Stomach (tissue), 9 donors: ENCODE results near the gene HSDL2. TPM values are rescaled to one million over a fixed set of nuclear protein-coding genes. Genes with fewer than 3 reads are reported as not detected.

Experiments
- DNase-seq, 2 donors: peaks; one replicate each; pipeline versions ENCODE4 v3.0.0 to v3.0.0-alpha.2; 2013 to 2019
- H3K27ac ChIP-seq, 5 donors: fragments of 200-600 bp in 4 of 5; sonication (generic) in 4 of 5; one replicate each; pipeline ENCODE4 v1.5.1; 2013 to 2019; ENCODE audit warnings: mild to moderate bottlenecking in 1 of 5, moderate library complexity in 1 of 5
- H3K27me3 ChIP-seq, 3 donors: fragments of 200-600 bp; sonication (generic); one replicate each; pipeline ENCODE4 v1.5.1; 2017 to 2019; ENCODE audit warnings: mixed run types in 1 of 3
- H3K36me3 ChIP-seq, 4 donors: fragments of 200-600 bp; sonication (generic); 1 replicate in 3 of 4; 2 replicates in 1 of 4; pipeline ENCODE4 v1.5.1; 2016 to 2019
- H3K4me1 ChIP-seq, 4 donors: fragments of 200-600 bp; sonication (generic); one replicate each; pipeline ENCODE4 v1.5.1; 2016 to 2019
- H3K4me3 ChIP-seq, 4 donors: fragments of 200-600 bp; sonication (generic) in 3 of 4; one replicate each; pipeline ENCODE4 v1.5.1; 2016 to 2019; ENCODE audit warnings: mild to moderate bottlenecking in 1 of 4
- H3K9me3 ChIP-seq, 4 donors: fragments of 200-600 bp; sonication (generic); one replicate each; pipeline ENCODE4 v1.5.1; 2016 to 2019
- CTCF ChIP-seq, 7 experiments: fragments of 450-650 bp in 4 of 7; fragments of 200-600 bp in 3 of 7; sonication (generic) in 3 of 7; IDR thresholded peaks; one replicate each; pipeline ENCODE4 v1.5.1; 2016 to 2019; ENCODE audit warnings: antibody characterized with exemption in 7 of 7, control low read depth in 2 of 7, mild to moderate bottlenecking in 1 of 7
- EP300 ChIP-seq: sonication (generic); formaldehyde crosslinking; IDR thresholded peaks from one replicate; pipeline ENCODE4 v1.6.1; 2017; ENCODE audit warnings: antibody characterized with exemption
- POLR2A ChIP-seq, 4 donors: fragments of 450-650 bp; IDR thresholded peaks; one replicate each; pipeline ENCODE4 v1.6.1; 2016; ENCODE audit warnings: antibody characterized with exemption in 4 of 4, control low read depth in 2 of 4, mild to moderate bottlenecking in 1 of 4, moderate library complexity in 1 of 4
- POLR2AphosphoS5 ChIP-seq, 3 donors: sonication (generic); formaldehyde crosslinking; IDR thresholded peaks; one replicate each; pipeline ENCODE4 v1.6.1; 2016; ENCODE audit warnings: antibody characterized with exemption in 3 of 3
- WGBS, 5 donors: extraction: QIAGEN DNeasy Blood & Tissue Kit in 3 of 5; methylation state at CpG; one replicate each; pipeline versions ENCODE4 v1.1.5 to v1.1.7; 2013 to 2018; 5-methylcytosine and 5-hydroxymethylcytosine counted together
- intact Hi-C: fragments of 100-400 bp; cut with DNase I; formaldehyde crosslinking; loops from one replicate; pipeline ENCODE4 v1.15.1; 2023; ENCODE audit warnings: low total_unique reads
- polyA plus RNA-seq, 3 donors: library from polyadenylated mRNA; stranded (reverse); fragments of 200-250 nt; gene quantifications; one replicate each; pipeline ENCODE4 v1.2.3, GENCODE V29; 2013
- total RNA-seq, 5 donors: library from RNA; depleted of rRNA; stranded (reverse); fragments of >200 nt; gene quantifications; one replicate each; pipeline versions ENCODE4 v1.1.0 to v1.2.3, GENCODE V29; 2014 to 2016
- donor health status: healthy with polysubstance abuse.
- donor health status: Bipolar disorder and iron deficiency.
- donor health status: healthy.

The HSDL2 gene
- total and polyA plus RNA-seq, 8 donors = 18.3 to 56.9 (median 24.8) TPM

- intact Hi-C loops = no loop called here
- 51 to 72% (median 65%) methylated on average over 1 of the region's 1 CpG for WGBS, 5 donors
- H3K36me3 ChIP-seq = no peaks in the 10 kb centered on the region
- H3K4me1 ChIP-seq = peaks cover 23 to 50% (median 37%) of the 10 kb centered on the region in 4 donors
- H3K4me3 ChIP-seq = peak overlapping the region; percentile 61 to 83 (median 76)
- TF ChIP-seq CTCF (IDR thresholded peaks at IDR 0.05) (no peak), POLR2A (IDR thresholded peaks at IDR 0.05) (no peak), EP300 (no peak), POLR2AphosphoS5 (IDR thresholded peaks at IDR 0.05) (no peak)
- no peak for DNase-seq
- no peaks in the 10 kb centered on the region for H3K9me3 ChIP-seq
- peak overlapping the region in 3 of 5 donors; percentile 99 for H3K27ac ChIP-seq
- no peaks in the 10 kb centered on the region for H3K27me3 ChIP-seq
Measured at GRCh38 chr9:112377684-112378327, 2.1 kb upstream of the HSDL2 start.

- intact Hi-C loops = no loop called here
- H3K27ac ChIP-seq = peak overlapping the region; percentile 75 to 99 (median 99)
- 7 to 13% (median 11%) methylated on average over 27 of the region's 27 CpGs for WGBS, 5 donors
- no peaks in the 10 kb centered on the region for H3K9me3 ChIP-seq
- H3K27me3 ChIP-seq = no peaks in the 10 kb centered on the region
- peaks cover 25 to 58% (median 42%) of the 10 kb centered on the region in 4 donors for H3K4me1 ChIP-seq
- H3K36me3 ChIP-seq = no peaks in the 10 kb centered on the region
- H3K4me3 ChIP-seq = peak overlapping the region; percentile 61 to 83 (median 76)
- TF ChIP-seq POLR2AphosphoS5 (IDR thresholded peaks at IDR 0.05) = no peak
- peak in 1 of 2 donors; percentile 45 for DNase-seq
Measured at GRCh38 chr9:112378328-112379176, 1.4 kb upstream of the HSDL2 start.

- DNase-seq = peak; percentile 100
- no peaks in the 10 kb centered on the region for H3K27me3 ChIP-seq
- H3K27ac ChIP-seq = peak overlapping the region; percentile 97 to 99 (median 99)
- WGBS, 5 donors = 0 to 2% (median 0%) methylated on average over 28 to 57 of the region's 57 CpGs
- intact Hi-C loops = no loop called here
- TF ChIP-seq POLR2A (IDR thresholded peaks at IDR 0.05) = peak in 2 of 4 donors; percentile 72 to 77
- TF ChIP-seq CTCF (IDR thresholded peaks at IDR 0.05) = peak in 1 of 7 experiments; percentile 20
- TF ChIP-seq EP300 = no peak
- TF ChIP-seq POLR2AphosphoS5 (IDR thresholded peaks at IDR 0.05) = peak; percentile 92 to 99 (median 97)
- H3K9me3 ChIP-seq = no peaks in the 10 kb centered on the region
- H3K4me1 ChIP-seq = peaks cover 34 to 67% (median 50%) of the 10 kb centered on the region in 4 donors
- H3K36me3 ChIP-seq = no peaks in the 10 kb centered on the region
- H3K4me3 ChIP-seq = peak overlapping the region; percentile 61 to 83 (median 76)
Measured at GRCh38 chr9:112379177-112380101, 469 bp upstream of the HSDL2 start.

GRCh38 chr9:112380825-112381221 is 915 bp downstream of the HSDL2 start:
- H3K4me3 ChIP-seq = peak overlapping the region; percentile 61 to 83 (median 76)
- TF ChIP-seq POLR2A (IDR thresholded peaks at IDR 0.05) = no peak
- no peak for TF ChIP-seq EP300
- TF ChIP-seq POLR2AphosphoS5 (IDR thresholded peaks at IDR 0.05) = no peak
- TF ChIP-seq CTCF (IDR thresholded peaks at IDR 0.05) = no peak
- H3K4me1 ChIP-seq = peaks cover 37 to 75% (median 56%) of the 10 kb centered on the region in 4 donors
- H3K36me3 ChIP-seq = no peaks in the 10 kb centered on the region
- peak overlapping the region in 4 of 5 donors; percentile 97 to 99 (median 99) for H3K27ac ChIP-seq
- DNase-seq = peak in 1 of 2 donors; percentile 46
- no peaks in the 10 kb centered on the region for H3K27me3 ChIP-seq
- H3K9me3 ChIP-seq = no peaks in the 10 kb centered on the region
- 35 to 43% (median 41%) methylated on average over 7 of the region's 7 CpGs for WGBS, 5 donors
- intact Hi-C loops = no loop called here
